GM19455 (cell line): ENCODE measurements around the gene HSPB8.

Experiments used
- ATAC-seq: cut with Tn5 transposase; IDR thresholded peaks from one replicate; pipeline ENCODE4 v1.9.1; 2021; ENCODE audit not compliant: unreplicated experiment

HSPB8 gene

DNA sequence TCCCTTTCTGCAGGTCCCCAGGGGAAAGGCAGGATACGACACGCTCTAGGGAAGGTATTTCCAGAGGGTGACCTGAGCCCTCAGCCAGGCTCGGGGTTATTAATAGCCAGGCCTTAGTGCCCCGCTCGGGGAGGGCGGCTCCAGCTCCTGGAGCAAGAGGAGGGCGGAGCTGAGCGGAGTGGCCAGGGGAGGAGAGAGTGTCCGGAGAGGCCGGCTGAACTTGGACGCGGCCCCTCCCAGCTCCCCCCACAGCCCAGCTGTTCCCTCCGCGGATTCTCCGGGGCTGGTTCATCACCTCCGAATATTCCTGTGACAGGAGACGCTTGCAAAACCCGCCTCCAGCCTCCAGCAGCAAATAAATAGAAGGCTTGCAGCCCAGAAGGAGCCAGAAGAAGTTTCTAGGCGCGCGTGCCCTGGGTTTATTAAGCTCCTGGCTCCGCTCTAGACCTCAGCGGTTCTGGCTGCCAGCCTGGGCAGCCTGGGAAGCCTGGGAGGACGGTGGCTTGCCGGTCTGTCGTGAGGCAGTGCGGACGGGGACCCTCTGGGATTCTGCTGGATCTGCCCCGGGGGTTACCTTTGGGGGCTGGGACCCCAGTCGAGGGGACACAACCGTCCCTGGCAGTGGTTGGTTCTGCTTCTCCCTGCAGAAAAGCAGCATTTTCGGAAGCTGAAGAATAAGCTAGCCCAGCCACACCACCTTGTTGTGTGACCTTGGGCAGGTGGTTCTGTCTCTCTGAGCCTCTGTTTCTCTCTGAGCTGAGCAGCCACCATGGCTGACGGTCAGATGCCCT, at the start of gene HSPB8:
HSPB8 (plus strand) TSS at position 388 of the 791 bp plus-strand sequence; CDS start at position 770, 382 bp downstream.
- no peak for ATAC-seq

- no peak for ATAC-seq
Observed at GRCh38 chr12:119129827-119130434, 48.8 kb upstream of the HSPB8 start.

GRCh38 chr12:119130523-119130922, 48.2 kb upstream of the HSPB8 start:
- no peak for ATAC-seq

- no peak for ATAC-seq
Observed at GRCh38 chr12:119134284-119135072, 44.3 kb upstream of the HSPB8 start.

- no peak for ATAC-seq
Observed at GRCh38 chr12:119136811-119137410, 41.8 kb upstream of the HSPB8 start.

DNA sequence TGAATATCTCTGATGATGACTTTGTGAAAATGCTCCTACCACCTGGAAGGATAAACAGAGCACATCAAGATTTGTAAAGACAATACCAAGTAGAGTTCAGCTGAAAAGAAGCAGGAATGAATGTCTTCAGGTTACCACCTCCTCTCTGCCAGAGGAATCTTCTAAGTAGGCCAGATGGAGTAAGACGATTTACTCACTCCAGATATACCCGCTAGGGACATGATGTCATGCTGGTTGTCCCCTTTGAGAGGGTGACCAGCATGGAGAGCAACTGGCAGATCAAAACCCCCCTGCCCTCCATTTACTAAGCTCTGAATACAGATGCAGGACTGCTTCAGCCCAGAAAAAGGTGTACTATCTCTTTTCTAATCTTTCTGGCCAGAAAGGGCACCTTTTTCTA, 39.3 kb upstream of the HSPB8 start:
- ATAC-seq, result no peak

- ATAC-seq, result no peak
Observed at GRCh38 chr12:119145367-119145766, 33.4 kb upstream of the HSPB8 start.

- no peak for ATAC-seq
Observed at GRCh38 chr12:119147847-119148448, 30.8 kb upstream of the HSPB8 start.

DNA sequence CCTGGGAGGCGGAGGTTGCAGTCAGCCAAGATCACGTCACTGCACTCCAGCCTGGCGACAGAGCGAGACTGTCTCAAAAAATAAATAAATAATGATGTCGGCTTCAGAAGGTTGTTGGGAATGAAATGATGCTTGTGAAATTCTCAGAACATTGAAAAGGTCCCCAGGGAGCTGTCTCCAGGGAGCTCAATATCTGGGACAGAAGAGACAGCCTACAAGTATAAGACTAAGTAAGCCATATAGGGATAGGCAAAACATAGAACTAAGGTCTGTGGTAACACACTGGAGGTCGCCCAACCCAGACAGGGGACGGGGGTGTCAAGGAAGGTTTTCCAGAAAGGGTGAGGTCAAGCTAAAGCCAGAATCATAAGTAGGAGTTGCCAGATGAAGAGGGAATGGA, 29.5 kb upstream of the HSPB8 start:
- no peak for ATAC-seq

DNA sequence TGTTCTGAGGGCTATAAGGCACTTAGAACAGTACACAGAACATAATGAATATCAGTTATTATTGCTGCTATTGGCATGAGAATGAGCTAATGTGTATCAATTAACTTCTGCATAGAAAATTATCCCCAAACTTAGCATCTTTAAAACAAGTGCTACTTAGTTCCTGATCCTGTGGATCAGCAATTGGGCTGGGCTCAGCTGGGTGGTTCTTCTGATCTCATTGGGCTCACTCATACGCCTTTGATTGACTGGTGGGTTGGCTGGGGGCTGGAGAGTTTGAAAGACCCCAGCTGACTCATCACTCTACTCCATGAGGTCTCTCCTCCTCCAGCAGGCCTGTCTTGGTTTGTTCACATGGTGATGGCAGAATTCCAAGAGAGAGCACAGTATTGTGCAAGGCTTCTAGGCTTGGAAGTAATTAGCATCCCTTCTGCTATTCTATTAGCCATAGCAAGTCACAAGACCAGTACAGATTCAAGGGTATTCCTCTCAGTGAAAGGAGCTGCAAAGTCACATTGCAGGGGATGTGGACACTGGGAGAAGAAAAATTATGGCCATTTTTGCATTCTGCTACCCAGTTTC, 27.2 kb upstream of the HSPB8 start:
- ATAC-seq, result no peak

GRCh38 chr12:119153477-119154434, 25.0 kb upstream of the HSPB8 start:
- ATAC-seq, result no peak

DNA sequence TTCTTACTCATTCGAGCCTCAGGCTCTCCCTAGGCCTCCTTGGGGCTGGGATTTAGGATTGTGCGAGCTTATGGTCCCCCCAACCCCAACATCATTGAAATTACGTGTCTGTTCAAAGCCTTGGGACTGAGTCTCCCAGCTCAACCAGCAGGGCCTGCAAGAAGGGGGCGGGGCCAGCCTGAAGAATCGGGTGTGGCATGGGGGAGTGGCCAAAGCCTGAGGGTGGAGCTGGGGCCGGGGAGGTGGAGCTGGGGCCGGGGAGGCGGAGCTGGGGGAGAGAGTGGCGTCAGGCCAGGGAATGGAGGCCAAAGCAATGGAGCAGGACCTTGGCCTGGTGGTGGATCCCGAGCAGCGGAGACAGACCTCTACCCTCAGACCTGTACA, 24.3 kb upstream of the HSPB8 start:
- ATAC-seq, result no peak

- no peak for ATAC-seq
Observed at GRCh38 chr12:119156401-119157044, 22.2 kb upstream of the HSPB8 start.

GRCh38 chr12:119157528-119157927, 21.2 kb upstream of the HSPB8 start:
- ATAC-seq, result no peak

GRCh38 chr12:119157978-119158377, 20.8 kb upstream of the HSPB8 start:
- no peak for ATAC-seq

- no peak for ATAC-seq
Observed at GRCh38 chr12:119158402-119158801, 20.3 kb upstream of the HSPB8 start.

GRCh38 chr12:119159844-119160243, 18.9 kb upstream of the HSPB8 start:
- no peak for ATAC-seq

DNA sequence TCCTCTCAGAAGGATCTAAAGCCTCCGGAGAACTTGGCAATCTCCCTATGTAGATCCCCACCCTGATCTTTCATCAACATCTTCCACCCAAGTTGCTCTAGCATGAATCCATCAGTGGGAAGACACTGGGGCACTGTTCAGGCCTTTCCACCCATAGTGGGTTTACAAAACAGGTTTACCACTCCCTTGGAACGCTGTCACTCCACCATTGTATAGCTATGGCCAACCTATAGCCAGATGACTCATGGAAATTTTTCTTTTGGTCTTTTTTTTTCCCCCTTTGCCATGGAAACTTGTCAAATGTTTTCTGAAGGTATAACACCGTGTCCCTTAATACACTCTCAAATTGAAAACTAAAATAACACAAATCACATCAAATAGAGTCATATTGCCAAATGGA, 10.8 kb upstream of the HSPB8 start:
- ATAC-seq, result no peak

DNA sequence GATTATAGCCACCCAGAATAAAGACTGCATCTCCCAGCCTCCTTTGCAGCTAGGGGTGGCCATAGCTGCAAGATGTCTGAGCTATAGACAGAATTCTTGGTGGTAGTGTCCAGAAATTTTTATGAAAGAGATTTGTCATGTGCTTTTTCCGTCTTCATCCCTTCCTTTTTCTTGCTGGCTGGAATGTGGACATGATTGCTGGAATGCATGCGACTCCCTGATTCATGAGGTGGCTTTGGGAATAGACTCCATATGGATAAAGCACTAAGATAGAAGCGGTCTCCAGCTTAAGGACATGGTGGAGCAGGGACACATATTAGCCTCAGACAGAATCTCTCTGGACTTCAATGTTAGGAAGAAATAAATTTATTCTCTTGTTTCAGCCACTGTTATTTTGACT, 10.0 kb upstream of the HSPB8 start:
- no peak for ATAC-seq
